Mesendoderm (in vitro differentiated cells): ENCODE data around the gene SGPP2.
"Not testable (repeated sequence)": the region's sequence is repeated elsewhere in the genome, so short reads cannot be mapped to it uniquely, and the experiment has no call there.

Experiments used
- DNase-seq: peaks from one replicate; pipeline ENCODE4 v3.0.0; 2013
- H2AK5ac ChIP-seq: 2 replicates; pipeline ENCODE4 v1.6.1; 2013; ENCODE audit warnings: low read length, inconsistent platforms
- H2BK120ac ChIP-seq: 2 replicates; pipeline ENCODE4 v1.6.1; 2013; ENCODE audit warnings: low read depth, mild to moderate bottlenecking, low read length, moderate library complexity, mixed read lengths
- H2BK15ac ChIP-seq: replicated peaks from 2 replicates; pipeline ENCODE4 v1.6.1; 2013; ENCODE audit warnings: low read depth, mild to moderate bottlenecking, moderate library complexity
- H2BK5ac ChIP-seq: 2 replicates; pipeline ENCODE4 v1.6.1; 2013; ENCODE audit warnings: low read length, inconsistent platforms
- H3K18ac ChIP-seq: 2 replicates; pipeline ENCODE4 v1.6.1; 2013; ENCODE audit warnings: mild to moderate bottlenecking, low read length, mixed read lengths
- H3K23ac ChIP-seq: one replicate; pipeline ENCODE4 v1.6.1; 2013; ENCODE audit warnings: low read length
- H3K27ac ChIP-seq: 2 replicates; pipeline ENCODE4 v1.5.1; 2013; ENCODE audit warnings: low read depth, mild to moderate bottlenecking, inconsistent platforms, low read length, moderate library complexity
- H3K27me3 ChIP-seq: 2 replicates; pipeline ENCODE4 v1.6.1; 2013; ENCODE audit warnings: low read length, control low read depth, mild to moderate bottlenecking, inconsistent platforms; ENCODE audit not compliant: insufficient read depth, poor library complexity
- H3K36me3 ChIP-seq: 2 replicates; pipeline ENCODE4 v1.6.1; 2013; ENCODE audit warnings: low read length, inconsistent platforms; ENCODE audit not compliant: control insufficient read depth, insufficient read depth
- H3K4ac ChIP-seq: one replicate; pipeline ENCODE4 v1.6.1; 2013; ENCODE audit warnings: low read depth, mild to moderate bottlenecking, low read length, moderate library complexity
- H3K4me1 ChIP-seq: 2 replicates; pipeline ENCODE4 v1.6.1; 2013; ENCODE audit warnings: low read depth, low read length, inconsistent platforms; ENCODE audit not compliant: control insufficient read depth
- H3K4me2 ChIP-seq: 2 replicates; pipeline ENCODE4 v1.6.1; 2013; ENCODE audit warnings: low read length
- H3K4me3 ChIP-seq: 2 replicates; pipeline ENCODE4 v1.5.1; 2013; ENCODE audit warnings: mild to moderate bottlenecking, low read length
- H3K56ac ChIP-seq: one replicate; pipeline ENCODE4 v1.6.1; 2013; ENCODE audit warnings: low read length
- H3K79me1 ChIP-seq: 2 replicates; pipeline ENCODE4 v1.6.1; 2013; ENCODE audit warnings: low read length, inconsistent platforms
- H3K79me2 ChIP-seq: 2 replicates; pipeline ENCODE4 v1.6.1; 2013; ENCODE audit warnings: mild to moderate bottlenecking, low read length; ENCODE audit not compliant: control insufficient read depth, insufficient read depth
- H3K9ac ChIP-seq: 2 replicates; pipeline ENCODE4 v1.6.1; 2013; ENCODE audit warnings: low read length, inconsistent platforms
- H4K5ac ChIP-seq: one replicate; pipeline ENCODE4 v1.6.1; 2013; ENCODE audit warnings: low read length
- H4K8ac ChIP-seq: one replicate; pipeline ENCODE4 v1.6.1; 2013; ENCODE audit warnings: low read depth, mild to moderate bottlenecking, control low read depth, low read length, moderate library complexity
- WGBS: extraction: QIAGEN DNeasy Blood & Tissue Kit; methylation state at CpG from one replicate; pipeline ENCODE4 v1.1.7; 2013; ENCODE audit warnings: low lambda C conversion rate, missing lambda C conversion rate; ENCODE audit not compliant: insufficient coverage; ENCODE audit errors: extremely low coverage; 5-methylcytosine and 5-hydroxymethylcytosine counted together

Gene SGPP2

DNA sequence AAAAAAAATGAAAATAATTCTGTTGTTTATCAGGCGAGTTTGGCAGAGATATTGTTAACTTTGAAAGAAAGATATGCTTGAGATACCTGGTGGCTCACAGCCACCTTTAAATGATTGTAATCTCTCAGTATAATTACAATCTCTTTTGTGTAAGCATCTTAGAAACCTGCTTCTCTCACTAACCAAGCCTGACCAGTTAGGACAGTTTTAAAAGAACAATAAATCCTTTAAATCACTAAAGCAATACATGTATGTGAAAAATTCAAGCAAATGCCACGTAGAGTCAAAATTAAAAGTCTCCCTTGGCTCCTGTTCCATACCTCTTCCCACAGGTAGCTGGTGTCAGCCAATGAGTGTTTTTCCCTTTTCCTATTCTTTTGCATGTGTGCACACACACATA is 15.7 kb upstream of the SGPP2 start:
- Histone ChIP-seq H3K56ac (no peak overlapping the region), H2AK5ac (no peak overlapping the region), H3K4me2 (no peak overlapping the region), H3K4me3 (no peak overlapping the region), H3K79me1 (no peaks in the 10 kb centered on the region), H3K4me1 (no peaks in the 10 kb centered on the region), H2BK120ac (no peak overlapping the region), H4K8ac (no peak overlapping the region), H3K27ac (no peak overlapping the region), H3K79me2 (no peaks in the 10 kb centered on the region), H3K4ac (no peak overlapping the region), H3K18ac (no peak overlapping the region), H3K27me3 (no peaks in the 10 kb centered on the region), H2BK15ac (no peak overlapping the region), H3K23ac (no peak overlapping the region), H2BK5ac (no peak overlapping the region), H4K5ac (no peak overlapping the region), H3K9ac (no peak overlapping the region), H3K36me3 (no peaks in the 10 kb centered on the region)
- no peak for DNase-seq
- WGBS: no CpG with 5 or more reads among the region's 2 CpGs

DNA sequence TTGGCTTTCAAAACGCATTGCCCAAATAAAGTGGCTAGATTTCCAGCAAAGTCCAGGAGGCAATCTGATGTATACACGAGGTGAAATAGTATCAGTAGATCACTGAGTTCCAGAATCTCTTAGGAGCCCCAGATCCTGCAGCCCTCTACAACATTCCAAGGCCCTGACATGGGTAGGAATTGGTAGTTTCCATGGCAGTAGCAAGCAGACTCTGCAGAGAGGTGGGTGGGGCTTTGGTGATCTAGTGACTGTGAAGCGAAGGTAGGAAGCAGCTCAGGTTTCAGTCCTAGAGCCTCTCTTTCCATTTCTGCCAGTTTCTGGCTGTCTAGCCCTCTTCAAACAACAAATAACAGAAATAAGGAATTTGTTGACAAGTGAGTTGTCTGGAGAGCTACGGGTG is 13.8 kb upstream of the SGPP2 start:
- Histone ChIP-seq H4K5ac (no peak overlapping the region), H3K56ac (no peak overlapping the region), H3K4me2 (no peak overlapping the region), H3K27ac (no peak overlapping the region), H3K4me1 (no peaks in the 10 kb centered on the region), H3K36me3 (no peaks in the 10 kb centered on the region), H2BK120ac (no peak overlapping the region), H4K8ac (no peak overlapping the region), H2BK15ac (no peak overlapping the region), H3K18ac (no peak overlapping the region), H2AK5ac (no peak overlapping the region), H3K9ac (no peak overlapping the region), H3K27me3 (no peaks in the 10 kb centered on the region), H3K4me3 (no peak overlapping the region), H3K79me2 (no peaks in the 10 kb centered on the region), H3K79me1 (no peaks in the 10 kb centered on the region), H3K23ac (no peak overlapping the region), H2BK5ac (no peak overlapping the region), H3K4ac (no peak overlapping the region)
- DNase-seq: peak; percentile 95
- WGBS: no CpG with 5 or more reads among the region's 4 CpGs

DNA sequence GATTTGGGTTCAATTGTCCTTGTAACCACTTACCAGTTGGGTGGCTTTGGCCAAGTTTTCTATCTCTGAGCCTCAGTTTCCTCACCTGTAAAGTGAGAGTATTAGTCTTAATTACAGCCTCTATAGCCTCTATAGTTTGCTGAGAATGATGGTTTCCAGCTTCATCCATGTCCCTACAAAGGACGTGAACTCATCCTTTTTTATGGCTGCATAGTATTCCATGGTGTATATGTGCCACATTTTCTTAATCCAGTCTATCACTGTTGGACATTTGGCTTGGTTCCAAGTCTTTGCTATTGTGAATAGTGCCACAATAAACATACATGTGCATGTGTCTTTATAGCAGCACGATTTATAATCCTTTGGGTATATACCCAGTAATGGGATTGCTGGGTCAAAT is 12.0 kb upstream of the SGPP2 start:
- H2BK5ac ChIP-seq, H3K4me3 ChIP-seq: not testable (repeated sequence)

DNA sequence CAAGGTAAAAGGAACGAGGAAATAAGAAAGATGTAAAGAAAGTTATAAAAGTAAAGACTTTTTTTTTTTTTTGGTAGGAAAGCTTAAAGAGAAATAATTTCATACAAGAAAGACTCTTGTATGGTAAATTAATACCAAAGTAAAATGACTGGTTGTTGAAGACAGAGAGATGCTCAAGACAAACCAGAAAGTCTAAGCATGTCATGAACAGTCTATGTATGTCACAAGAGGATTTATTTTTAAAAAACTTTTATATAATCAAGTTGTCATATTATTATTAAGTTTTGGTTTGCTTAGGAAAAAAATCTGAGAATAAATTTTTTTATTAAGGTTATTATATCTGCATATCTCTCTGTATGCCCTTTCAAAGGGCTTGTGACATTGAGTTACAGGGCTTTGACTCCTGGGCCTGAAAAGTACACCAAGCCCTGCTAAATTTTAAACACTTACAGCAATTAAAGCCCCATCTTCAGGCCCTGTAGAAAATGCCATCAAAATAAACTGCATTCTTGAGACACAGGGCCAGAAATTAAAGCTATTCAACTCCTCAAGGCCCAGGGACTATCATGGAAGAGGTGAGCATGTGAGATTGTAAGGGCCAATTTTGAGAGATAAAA is 10.9 kb upstream of the SGPP2 start:
- H3K23ac ChIP-seq: no peak overlapping the region
- H3K4ac ChIP-seq: no peak overlapping the region
- no peak overlapping the region for H3K4me2 ChIP-seq
- peak; percentile 40 for DNase-seq
- no peak overlapping the region for H2AK5ac ChIP-seq
- H3K27ac ChIP-seq: no peak overlapping the region
- H3K79me2 ChIP-seq: no peaks in the 10 kb centered on the region
- no peak overlapping the region for H3K56ac ChIP-seq
- no peak overlapping the region for H4K5ac ChIP-seq
- no peak overlapping the region for H3K9ac ChIP-seq
- no peak overlapping the region for H2BK5ac ChIP-seq
- no peak overlapping the region for H2BK15ac ChIP-seq
- no peak overlapping the region for H3K18ac ChIP-seq
- H3K79me1 ChIP-seq: no peaks in the 10 kb centered on the region
- H3K4me1 ChIP-seq: no peaks in the 10 kb centered on the region
- no peak overlapping the region for H3K4me3 ChIP-seq
- no peaks in the 10 kb centered on the region for H3K36me3 ChIP-seq
- no peaks in the 10 kb centered on the region for H3K27me3 ChIP-seq
- WGBS: 100% methylated on average over 1 of the region's 1 CpG
- no peak overlapping the region for H4K8ac ChIP-seq
- no peak overlapping the region for H2BK120ac ChIP-seq

More for the DNA sequence above, 12.0 kb upstream of the SGPP2 start:
- not testable (repeated sequence) for H3K27ac ChIP-seq, H2BK120ac ChIP-seq, H3K79me2 ChIP-seq, H3K27me3 ChIP-seq, H3K36me3 ChIP-seq, H3K79me1 ChIP-seq, H3K9ac ChIP-seq, H4K8ac ChIP-seq, H2BK15ac ChIP-seq, H3K4me1 ChIP-seq, H3K18ac ChIP-seq, H4K5ac ChIP-seq, H3K4ac ChIP-seq, DNase-seq, H3K56ac ChIP-seq, H3K23ac ChIP-seq, H2AK5ac ChIP-seq, H3K4me2 ChIP-seq
- WGBS: no CpG with 5 or more reads among the region's 2 CpGs

DNA sequence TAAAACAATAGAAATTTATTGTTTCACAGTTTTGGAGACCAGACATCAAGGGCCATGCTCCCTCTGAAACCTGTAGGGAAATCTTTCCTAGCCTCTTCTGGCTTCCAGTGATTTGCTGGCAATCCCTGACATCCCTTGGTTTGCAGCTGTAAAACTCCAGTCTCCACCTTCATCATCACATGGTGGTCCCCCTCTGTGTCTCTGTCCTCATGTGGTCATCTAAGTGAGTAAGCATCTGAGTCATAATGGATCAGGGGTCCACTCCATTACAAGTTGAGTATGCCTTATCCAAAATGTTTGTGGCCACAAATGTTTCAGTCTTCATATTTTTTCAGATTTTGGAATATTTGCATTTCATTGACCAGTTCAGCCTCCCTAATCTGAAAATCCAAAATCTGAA is 5.6 kb upstream of the SGPP2 start:
- Histone ChIP-seq H2AK5ac (no peak overlapping the region), H3K27me3 (peaks cover 17% of the 10 kb centered on the region), H2BK15ac (no peak overlapping the region), H4K8ac (no peak overlapping the region), H3K56ac (no peak overlapping the region), H3K4ac (no peak overlapping the region), H3K18ac (no peak overlapping the region), H3K9ac (no peak overlapping the region), H2BK5ac (no peak overlapping the region), H3K79me2 (no peaks in the 10 kb centered on the region), H3K79me1 (no peaks in the 10 kb centered on the region), H3K4me3 (no peak overlapping the region), H3K27ac (no peak overlapping the region), H3K23ac (no peak overlapping the region), H4K5ac (no peak overlapping the region), H2BK120ac (no peak overlapping the region), H3K4me2 (no peak overlapping the region), H3K4me1 (no peaks in the 10 kb centered on the region), H3K36me3 (no peaks in the 10 kb centered on the region)
- DNase-seq: no peak

DNA sequence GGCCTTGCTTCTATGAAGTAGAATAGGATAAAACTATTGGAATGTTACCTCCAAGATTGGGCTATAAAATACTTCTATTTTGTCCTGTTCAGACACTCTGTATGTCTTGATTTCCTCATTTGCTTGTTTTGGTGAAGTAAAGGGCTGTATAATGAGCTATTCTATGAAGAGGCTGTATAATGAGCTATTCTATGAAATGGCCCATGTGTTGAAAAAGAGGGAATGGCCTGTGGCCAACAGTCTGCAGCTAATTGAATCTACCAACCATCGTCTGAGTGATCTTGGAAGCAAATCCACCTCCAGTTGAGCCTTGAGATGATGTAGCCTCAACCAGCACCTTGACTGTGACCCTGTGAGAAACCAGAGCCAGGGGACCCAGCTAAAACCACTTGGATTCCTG is 3.8 kb upstream of the SGPP2 start:
- Histone ChIP-seq H2BK120ac (no peak overlapping the region), H3K4ac (no peak overlapping the region), H2AK5ac (no peak overlapping the region), H3K27ac (no peak overlapping the region), H4K8ac (no peak overlapping the region), H3K9ac (no peak overlapping the region), H3K56ac (no peak overlapping the region), H3K4me2 (no peak overlapping the region), H3K23ac (no peak overlapping the region), H3K36me3 (no peaks in the 10 kb centered on the region), H4K5ac (no peak overlapping the region), H3K79me1 (no peaks in the 10 kb centered on the region), H3K18ac (no peak overlapping the region), H3K4me3 (no peak overlapping the region), H3K79me2 (no peaks in the 10 kb centered on the region), H2BK15ac (no peak overlapping the region), H3K4me1 (no peaks in the 10 kb centered on the region), H3K27me3 (peaks cover 35% of the 10 kb centered on the region), H2BK5ac (no peak overlapping the region)
- WGBS: no CpG with 5 or more reads among the region's 1 CpG
- no peak for DNase-seq
